PC-9 (cell line): ENCODE results near the gene KATNB1. TPM values are rescaled to one million over a fixed set of nuclear protein-coding genes. Genes with fewer than 3 reads are reported as not detected.

ENCODE experiments used
- BruUV-seq: library from RNA; stranded (reverse); fragments of 400-500 nt; replicated peaks from 2 replicates; lab custom pipeline; 2021; lab: Mats Ljungman, UMichigan
- CTCF ChIA-PET: fragments of 300-600 bp; sonication (Branson Sonifier 250); formaldehyde crosslinking; loops from one replicate; lab custom pipeline; 2022; ENCODE audit warnings: antibody characterized with exemption; lab: Charles Lee
- POLR2A ChIA-PET: fragments of 300-600 bp; sonication (Branson Sonifier 250); formaldehyde crosslinking; loops from one replicate; lab custom pipeline; 2022; ENCODE audit warnings: antibody characterized with exemption; ENCODE audit not compliant: unreplicated experiment; lab: Charles Lee
- DNase-seq, 2 experiments: peaks; one replicate each; pipeline versions ENCODE4 v3.0.0 to v3.0.0-alpha.2; 2015 to 2022; ENCODE audit warnings: mixed read lengths in 1 of 2
- H2AFZ ChIP-seq: fragments of 200-600 bp; sonication (generic); 2 replicates; pipeline ENCODE4 v1.8.1; 2017; ENCODE audit warnings: antibody characterized with exemption
- H3F3A ChIP-seq: fragments of 200-600 bp; sonication (generic); 2 replicates; pipeline ENCODE4 v1.8.1; 2017; ENCODE audit warnings: antibody characterized with exemption, mild to moderate bottlenecking, low read depth; ENCODE audit not compliant: insufficient read depth
- H3K27ac ChIP-seq: fragments of 200-600 bp; sonication (generic); 2 replicates; pipeline ENCODE4 v1.6.1; 2016; ENCODE audit warnings: mixed run types
- H3K27me3 ChIP-seq: fragments of 200-600 bp; sonication (generic); 2 replicates; pipeline ENCODE4 v1.6.1; 2016; ENCODE audit warnings: low read depth, mixed run types; ENCODE audit not compliant: insufficient read depth
- H3K36me3 ChIP-seq: fragments of 200-600 bp; sonication (generic); 2 replicates; pipeline ENCODE4 v1.6.1; 2016; ENCODE audit warnings: low read depth, mixed run types
- H3K4me1 ChIP-seq: fragments of 200-600 bp; sonication (generic); replicated peaks from 2 replicates; pipeline ENCODE4 v1.6.1; 2016; ENCODE audit warnings: mixed run types; ENCODE audit not compliant: insufficient read depth
- H3K4me2 ChIP-seq: fragments of 200-600 bp; sonication (generic); 2 replicates; pipeline ENCODE4 v1.6.1; 2017; ENCODE audit warnings: mixed run types
- H3K4me3 ChIP-seq: fragments of 200-600 bp; sonication (generic); 2 replicates; pipeline ENCODE4 v1.6.1; 2016; ENCODE audit warnings: mixed run types
- H3K79me2 ChIP-seq: fragments of 200-600 bp; sonication (generic); 2 replicates; pipeline ENCODE4 v1.6.1; 2017; ENCODE audit warnings: low read depth, mixed run types
- H3K9me2 ChIP-seq: fragments of 200-600 bp; sonication (generic); 2 replicates; pipeline ENCODE4 v1.8.1; 2017; ENCODE audit warnings: mild to moderate bottlenecking; ENCODE audit not compliant: insufficient read depth
- H3K9me3 ChIP-seq: fragments of 200-600 bp; sonication (generic); 2 replicates; pipeline ENCODE4 v1.8.1; 2016; ENCODE audit warnings: low read depth; ENCODE audit not compliant: insufficient read depth
- H4K20me1 ChIP-seq: fragments of 200-600 bp; sonication (generic); 2 replicates; pipeline ENCODE4 v1.8.1; 2017; ENCODE audit not compliant: insufficient read depth
- EZH2 ChIP-seq: fragments of 200-600 bp; sonication (generic); IDR thresholded peaks from 2 replicates; pipeline ENCODE4 v1.8.0; 2017; ENCODE audit warnings: antibody characterized with exemption, low read depth
- intact Hi-C: fragments of 100-400 bp; cut with micrococcal nuclease; formaldehyde crosslinking; loops from one replicate; pipeline ENCODE4 v1.10.0; 2022; ENCODE audit not compliant: unreplicated experiment
- total RNA-seq: library from RNA; stranded (reverse); gene quantifications from 2 replicates; pipeline ENCODE4 v1.2.3, GENCODE V29; 2021
- TF ChIP-seq, protein P1 (sequence below): fragments of 200-600 bp; sonication (generic); conservative IDR thresholded peaks from 2 replicates; pipeline ENCODE4 v1.6.1; 2017; ENCODE audit warnings: mixed run types, antibody characterized with exemption, mild to moderate bottlenecking, moderate library complexity

Gene KATNB1
- total RNA-seq, 1 experiment from 2014 or later = 27.7 TPM

DNA sequence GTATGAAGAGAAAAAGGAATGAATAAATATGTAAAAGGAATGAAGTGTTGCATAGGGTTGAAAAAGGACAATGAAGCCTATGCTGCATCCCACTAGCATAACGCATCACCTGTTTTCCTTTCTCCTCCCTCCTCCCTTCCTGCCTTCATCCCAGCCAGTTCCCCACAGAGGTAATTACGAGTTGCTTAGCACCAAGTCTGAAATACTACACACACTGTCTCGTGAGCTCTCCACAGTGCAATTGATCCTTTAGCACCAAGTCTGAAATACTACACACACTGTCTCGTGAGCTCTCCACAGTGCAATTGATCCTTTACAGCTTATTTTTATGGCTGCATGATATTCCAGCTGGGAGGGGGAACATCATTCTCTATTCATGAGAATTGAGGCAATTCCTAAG lies 42.0 kb upstream of the KATNB1 start:
- ChIA-PET POLR2A (no interaction called here), CTCF (no interaction called here)
- Histone ChIP-seq H3K27ac (no peak overlapping the region), H3K27me3 (no peaks in the 10 kb centered on the region), H3F3A (no peaks in the 10 kb centered on the region), H2AFZ (no peak overlapping the region), H3K79me2 (no peaks in the 10 kb centered on the region), H3K36me3 (no peaks in the 10 kb centered on the region), H3K4me2 (no peak overlapping the region), H3K9me3 (no peaks in the 10 kb centered on the region), H3K4me3 (no peak overlapping the region), H3K9me2 (no peaks in the 10 kb centered on the region), H4K20me1 (no peaks in the 10 kb centered on the region), H3K4me1 (no peaks in the 10 kb centered on the region)
- DNase-seq = no peak
- intact Hi-C loops = no loop called here
- TF ChIP-seq, protein P1, sequence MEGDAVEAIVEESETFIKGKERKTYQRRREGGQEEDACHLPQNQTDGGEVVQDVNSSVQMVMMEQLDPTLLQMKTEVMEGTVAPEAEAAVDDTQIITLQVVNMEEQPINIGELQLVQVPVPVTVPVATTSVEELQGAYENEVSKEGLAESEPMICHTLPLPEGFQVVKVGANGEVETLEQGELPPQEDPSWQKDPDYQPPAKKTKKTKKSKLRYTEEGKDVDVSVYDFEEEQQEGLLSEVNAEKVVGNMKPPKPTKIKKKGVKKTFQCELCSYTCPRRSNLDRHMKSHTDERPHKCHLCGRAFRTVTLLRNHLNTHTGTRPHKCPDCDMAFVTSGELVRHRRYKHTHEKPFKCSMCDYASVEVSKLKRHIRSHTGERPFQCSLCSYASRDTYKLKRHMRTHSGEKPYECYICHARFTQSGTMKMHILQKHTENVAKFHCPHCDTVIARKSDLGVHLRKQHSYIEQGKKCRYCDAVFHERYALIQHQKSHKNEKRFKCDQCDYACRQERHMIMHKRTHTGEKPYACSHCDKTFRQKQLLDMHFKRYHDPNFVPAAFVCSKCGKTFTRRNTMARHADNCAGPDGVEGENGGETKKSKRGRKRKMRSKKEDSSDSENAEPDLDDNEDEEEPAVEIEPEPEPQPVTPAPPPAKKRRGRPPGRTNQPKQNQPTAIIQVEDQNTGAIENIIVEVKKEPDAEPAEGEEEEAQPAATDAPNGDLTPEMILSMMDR = no peak
- no peak for TF ChIP-seq EZH2
- no TSS peak for BruUV-seq

DNA sequence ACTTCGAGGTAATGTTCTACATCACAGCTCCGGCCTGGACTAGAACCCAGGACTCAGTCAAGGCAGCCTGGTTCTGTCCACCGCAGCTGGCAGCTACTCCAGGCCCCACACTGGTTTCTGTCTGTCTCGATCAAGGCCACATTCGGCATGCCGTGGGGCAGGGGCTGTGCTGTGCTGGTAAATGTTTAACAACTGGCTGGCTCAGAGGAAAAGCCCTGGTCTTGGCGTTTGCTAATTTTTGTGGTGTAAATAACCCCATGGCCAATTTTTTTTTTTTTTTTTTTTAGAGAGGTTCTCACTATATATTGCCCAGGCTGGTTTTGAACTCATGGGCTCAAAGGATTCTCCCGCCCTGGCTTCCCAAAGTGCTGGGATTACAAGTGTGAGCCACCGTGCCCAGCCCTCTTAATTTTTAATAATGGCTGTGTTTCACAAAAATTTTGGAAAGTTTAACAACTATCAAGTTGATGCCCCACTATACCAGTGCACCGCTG lies 41.3 kb upstream of the KATNB1 start:
- Histone ChIP-seq H3K27ac (no peak overlapping the region), H3K9me3 (no peaks in the 10 kb centered on the region), H3K9me2 (no peaks in the 10 kb centered on the region), H3K4me1 (no peaks in the 10 kb centered on the region), H3K27me3 (no peaks in the 10 kb centered on the region), H4K20me1 (no peaks in the 10 kb centered on the region), H3K4me3 (no peak overlapping the region), H2AFZ (no peak overlapping the region), H3K79me2 (no peaks in the 10 kb centered on the region), H3F3A (no peaks in the 10 kb centered on the region), H3K4me2 (no peak overlapping the region), H3K36me3 (no peaks in the 10 kb centered on the region)
- no TSS peak for BruUV-seq
- TF ChIP-seq, protein P1 = no peak
- no peak for TF ChIP-seq EZH2
- POLR2A ChIA-PET = no interaction called here
- no peak for DNase-seq
- CTCF ChIA-PET = no interaction called here
- intact Hi-C loops = no loop called here

DNA sequence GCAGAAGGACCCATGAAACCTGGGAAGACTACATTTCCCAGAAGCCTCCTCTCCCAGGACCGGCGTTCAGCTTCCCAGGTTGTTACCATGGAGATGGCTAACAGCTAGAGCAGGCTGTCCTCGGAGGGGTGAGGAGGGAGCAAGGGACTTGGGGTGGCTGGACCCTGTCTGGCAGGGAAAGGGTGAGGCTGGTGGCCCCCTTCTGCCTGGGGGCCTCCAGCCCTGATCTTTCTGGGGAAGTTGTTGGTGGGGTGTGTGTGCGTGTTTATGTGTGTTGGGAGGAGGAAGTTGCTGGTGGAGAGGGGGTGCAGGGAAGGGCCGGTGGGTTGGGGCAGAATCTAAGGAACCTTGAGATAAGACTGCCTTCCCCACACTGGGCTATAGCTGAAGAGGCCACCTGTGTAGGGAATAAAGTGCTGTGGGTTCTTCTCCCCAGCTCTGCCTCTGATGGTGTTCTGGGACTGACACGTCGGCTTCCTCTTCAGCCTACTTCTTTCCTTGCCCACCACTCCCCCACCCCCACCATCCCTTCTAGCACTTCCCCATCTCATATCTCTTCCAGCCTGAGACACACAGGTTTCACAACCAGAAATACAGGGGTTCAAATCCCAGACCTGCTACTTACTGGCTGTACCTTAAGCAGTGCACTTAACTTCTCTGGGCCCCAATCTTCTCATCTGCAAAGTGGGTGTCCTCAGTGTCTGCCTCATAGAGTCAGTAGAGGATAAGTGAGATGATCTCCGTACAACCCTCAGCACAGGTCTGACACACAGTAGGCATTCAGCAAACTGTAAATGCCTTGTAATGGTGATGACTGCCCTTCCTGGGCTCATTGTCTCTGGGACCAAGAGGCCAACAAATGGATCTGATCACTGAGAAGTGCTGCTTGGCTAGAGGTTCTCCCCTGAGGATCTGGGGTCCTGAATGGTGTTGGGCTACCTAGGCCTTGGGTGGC lies 40.6 kb upstream of the KATNB1 start, which contains the start of gene DRC7:
DRC7 (plus strand) TSS at position 82 of the 955 bp plus-strand sequence. CDS start 3,144 bp downstream, outside the sequence.
- ChIA-PET CTCF (no interaction called here), POLR2A (no interaction called here)
- Histone ChIP-seq H3K27me3 (no peaks in the 10 kb centered on the region), H3K4me2 (peak within 1 kb of the TSS; percentile 60), H3K9me2 (no peaks in the 10 kb centered on the region), H3K4me1 (no peaks in the 10 kb centered on the region), H3K36me3 (no peaks in the 10 kb centered on the region), H3K4me3 (no peak within 1 kb of the TSS), H2AFZ (no peak within 1 kb of the TSS), H3F3A (no peaks in the 10 kb centered on the region), H3K27ac (no peak within 1 kb of the TSS), H4K20me1 (no peaks in the 10 kb centered on the region), H3K9me3 (no peaks in the 10 kb centered on the region), H3K79me2 (no peaks in the 10 kb centered on the region)
- BruUV-seq = no TSS peak
- DNase-seq = peak in 1 of 2 experiments; percentile 29
- intact Hi-C loops = no loop called here
- TF ChIP-seq EZH2 = no peak
- TF ChIP-seq, protein P1 = no peak
